SU-DHL-6 (cell line): ENCODE measurements around the gene GNAO1.

Experiments
- EZH2phosphoT487 ChIP-seq: fragments of 200-600 bp; sonication (generic), shearing (Covaris generic); conservative IDR thresholded peaks from 2 replicates; pipeline ENCODE4 v1.6.1; 2018; ENCODE audit warnings: mild to moderate bottlenecking, antibody characterized with exemption, low read length, moderate library complexity, mixed read lengths
- TF ChIP-seq, protein P1 (sequence below): fragments of 200-600 bp; sonication (generic); IDR thresholded peaks from one replicate; pipeline ENCODE4 v1.5.1; 2017; ENCODE audit warnings: antibody characterized with exemption, mild to moderate bottlenecking, low read length, moderate library complexity; ENCODE audit not compliant: insufficient read depth, poor library complexity, severe bottlenecking

- TF ChIP-seq, protein P1, sequence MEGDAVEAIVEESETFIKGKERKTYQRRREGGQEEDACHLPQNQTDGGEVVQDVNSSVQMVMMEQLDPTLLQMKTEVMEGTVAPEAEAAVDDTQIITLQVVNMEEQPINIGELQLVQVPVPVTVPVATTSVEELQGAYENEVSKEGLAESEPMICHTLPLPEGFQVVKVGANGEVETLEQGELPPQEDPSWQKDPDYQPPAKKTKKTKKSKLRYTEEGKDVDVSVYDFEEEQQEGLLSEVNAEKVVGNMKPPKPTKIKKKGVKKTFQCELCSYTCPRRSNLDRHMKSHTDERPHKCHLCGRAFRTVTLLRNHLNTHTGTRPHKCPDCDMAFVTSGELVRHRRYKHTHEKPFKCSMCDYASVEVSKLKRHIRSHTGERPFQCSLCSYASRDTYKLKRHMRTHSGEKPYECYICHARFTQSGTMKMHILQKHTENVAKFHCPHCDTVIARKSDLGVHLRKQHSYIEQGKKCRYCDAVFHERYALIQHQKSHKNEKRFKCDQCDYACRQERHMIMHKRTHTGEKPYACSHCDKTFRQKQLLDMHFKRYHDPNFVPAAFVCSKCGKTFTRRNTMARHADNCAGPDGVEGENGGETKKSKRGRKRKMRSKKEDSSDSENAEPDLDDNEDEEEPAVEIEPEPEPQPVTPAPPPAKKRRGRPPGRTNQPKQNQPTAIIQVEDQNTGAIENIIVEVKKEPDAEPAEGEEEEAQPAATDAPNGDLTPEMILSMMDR, result no peak
- no peak for TF ChIP-seq EZH2phosphoT487
Measured at GRCh38 chr16:56151621-56152020, 39.7 kb upstream of the GNAO1 start.
